PC-9 (cell line): ENCODE measurements around the gene MARS1.

Source experiments
- EZH2 ChIP-seq: fragments of 200-600 bp; sonication (generic); IDR thresholded peaks from 2 replicates; pipeline ENCODE4 v1.8.0; 2017; ENCODE audit warnings: antibody characterized with exemption, low read depth
- TF ChIP-seq, protein P1 (sequence below): fragments of 200-600 bp; sonication (generic); conservative IDR thresholded peaks from 2 replicates; pipeline ENCODE4 v1.6.1; 2017; ENCODE audit warnings: mixed run types, antibody characterized with exemption, mild to moderate bottlenecking, moderate library complexity

DNA sequence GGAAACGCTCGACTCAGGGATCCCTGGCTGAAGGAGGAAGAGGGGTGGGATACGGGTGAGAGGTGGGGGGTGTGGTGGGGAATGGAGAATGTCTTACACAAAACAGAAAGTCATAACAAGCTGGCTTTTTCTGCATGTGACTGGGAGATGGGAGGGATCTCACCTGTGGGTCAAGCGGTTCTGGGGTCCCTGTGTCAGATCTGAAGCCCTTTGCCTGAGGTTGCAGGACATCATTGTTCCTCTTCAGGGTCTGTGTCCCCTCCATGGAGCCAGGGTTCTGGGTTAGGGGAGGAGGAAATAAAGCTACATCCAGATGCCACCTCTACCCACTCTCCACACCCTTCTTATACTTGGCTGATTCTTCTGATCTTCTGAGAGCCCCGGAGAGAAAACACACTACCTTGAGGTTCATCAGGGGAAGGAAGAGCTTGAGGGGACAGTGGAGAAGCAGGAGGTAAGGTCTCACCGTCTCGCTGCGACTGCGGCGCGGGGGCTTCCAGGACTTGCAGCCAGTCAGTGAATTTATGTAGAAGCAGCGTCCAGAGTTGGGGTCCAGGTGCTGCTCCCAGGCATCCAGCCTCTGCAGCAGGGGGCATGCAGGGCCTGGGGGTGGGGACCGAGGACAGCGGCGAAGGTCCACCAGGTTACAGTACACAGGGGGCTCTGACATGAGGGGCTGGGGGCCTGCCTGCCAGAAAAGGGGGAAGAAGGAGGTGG lies 10.7 kb upstream of the MARS1 start:
- TF ChIP-seq EZH2 = no peak
- TF ChIP-seq, protein P1, sequence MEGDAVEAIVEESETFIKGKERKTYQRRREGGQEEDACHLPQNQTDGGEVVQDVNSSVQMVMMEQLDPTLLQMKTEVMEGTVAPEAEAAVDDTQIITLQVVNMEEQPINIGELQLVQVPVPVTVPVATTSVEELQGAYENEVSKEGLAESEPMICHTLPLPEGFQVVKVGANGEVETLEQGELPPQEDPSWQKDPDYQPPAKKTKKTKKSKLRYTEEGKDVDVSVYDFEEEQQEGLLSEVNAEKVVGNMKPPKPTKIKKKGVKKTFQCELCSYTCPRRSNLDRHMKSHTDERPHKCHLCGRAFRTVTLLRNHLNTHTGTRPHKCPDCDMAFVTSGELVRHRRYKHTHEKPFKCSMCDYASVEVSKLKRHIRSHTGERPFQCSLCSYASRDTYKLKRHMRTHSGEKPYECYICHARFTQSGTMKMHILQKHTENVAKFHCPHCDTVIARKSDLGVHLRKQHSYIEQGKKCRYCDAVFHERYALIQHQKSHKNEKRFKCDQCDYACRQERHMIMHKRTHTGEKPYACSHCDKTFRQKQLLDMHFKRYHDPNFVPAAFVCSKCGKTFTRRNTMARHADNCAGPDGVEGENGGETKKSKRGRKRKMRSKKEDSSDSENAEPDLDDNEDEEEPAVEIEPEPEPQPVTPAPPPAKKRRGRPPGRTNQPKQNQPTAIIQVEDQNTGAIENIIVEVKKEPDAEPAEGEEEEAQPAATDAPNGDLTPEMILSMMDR = no peak
